Endodermal cell (in vitro differentiated cells): ENCODE measurements around the gene CLSTN3. TPM values are rescaled to one million over a fixed set of nuclear protein-coding genes. Genes with fewer than 3 reads are reported as not detected.
A peak's percentile ranks its signal among the peaks of the same experiment; 100 is the strongest.

Experiments
- DNase-seq: peaks from one replicate; pipeline ENCODE4 v3.0.0-alpha.2; 2017
- H3K27ac ChIP-seq: 2 replicates; pipeline ENCODE4 v1.5.1; 2013; ENCODE audit warnings: mild to moderate bottlenecking, low read depth, low read length, moderate library complexity
- H3K27me3 ChIP-seq: 2 replicates; pipeline ENCODE4 v1.6.1; 2013; ENCODE audit warnings: mild to moderate bottlenecking, low read length, moderate library complexity; ENCODE audit not compliant: insufficient read depth, control insufficient read depth, poor library complexity, severe bottlenecking
- H3K36me3 ChIP-seq: 2 replicates; pipeline ENCODE4 v1.7.0; 2013; ENCODE audit warnings: mild to moderate bottlenecking, low read length, moderate library complexity; ENCODE audit not compliant: control insufficient read depth, insufficient read depth
- H3K4me1 ChIP-seq: one replicate; pipeline ENCODE4 v1.7.0; 2013; ENCODE audit warnings: low read length; ENCODE audit not compliant: control insufficient read depth, insufficient read depth
- H3K4me3 ChIP-seq: 2 replicates; pipeline ENCODE4 v1.5.1; 2013; ENCODE audit warnings: mild to moderate bottlenecking, low read length, moderate library complexity
- H3K9ac ChIP-seq: 2 replicates; pipeline ENCODE4 v1.6.1; 2013; ENCODE audit warnings: mild to moderate bottlenecking, low read length, moderate library complexity; ENCODE audit not compliant: poor library complexity, severe bottlenecking; ENCODE audit errors: extremely low read depth
- H3K9me3 ChIP-seq: 2 replicates; pipeline ENCODE4 v1.6.1; 2013; ENCODE audit warnings: mild to moderate bottlenecking, low read length, moderate library complexity; ENCODE audit not compliant: control insufficient read depth
- H3K27ac Mint-ChIP-seq: 2 replicates; pipeline ENCODE4 v1.8.0; 2020; ENCODE audit warnings: mixed read lengths
- H3K27me3 Mint-ChIP-seq: 2 replicates; pipeline ENCODE4 v1.8.0; 2021; ENCODE audit warnings: mild to moderate bottlenecking, mixed read lengths; ENCODE audit not compliant: insufficient read depth
- H3K36me3 Mint-ChIP-seq: 2 replicates; pipeline ENCODE4 v1.8.0; 2020; ENCODE audit warnings: low read depth, mixed read lengths
- H3K4me1 Mint-ChIP-seq: 2 replicates; pipeline ENCODE4 v1.8.0; 2020; ENCODE audit warnings: mixed read lengths
- H3K4me3 Mint-ChIP-seq: 2 replicates; pipeline ENCODE4 v1.8.0; 2020; ENCODE audit warnings: mild to moderate bottlenecking, moderate library complexity, mixed read lengths
- H3K9me3 Mint-ChIP-seq: 2 replicates; pipeline ENCODE4 v1.8.0; 2020; ENCODE audit warnings: mild to moderate bottlenecking, mixed read lengths
- WGBS, 2 experiments: methylation state at CpG; one replicate each; pipeline versions ENCODE4 v1.1.5 to v1.1.7; 2013; ENCODE audit warnings: missing lambda C conversion rate in 2 of 2, mixed read lengths in 1 of 2; ENCODE audit not compliant: insufficient coverage in 1 of 2, insufficient read length in 1 of 2; 5-methylcytosine and 5-hydroxymethylcytosine counted together
- total RNA-seq, 2 donors: library from RNA; stranded (reverse); fragmentation: NEBNext Ultra II Directional in 1 of 2; extraction: Animal tissue kit (Norgen Biotek cat#: 25700) in 1 of 2; gene quantifications; 2 replicates in 1 of 2; 3 replicates in 1 of 2; pipeline ENCODE4 v1.2.1, GENCODE V29; 2021
- TF ChIP-seq, protein P1 (sequence below): fragments of 200-600 bp; sonication (generic); conservative IDR thresholded peaks from 2 replicates; pipeline ENCODE4 v1.5.0; 2021; ENCODE audit warnings: antibody characterized with exemption, mild to moderate bottlenecking

CLSTN3 gene
- total RNA-seq, 2 donors from 2014 or later = 69.7 to 135 TPM

DNA sequence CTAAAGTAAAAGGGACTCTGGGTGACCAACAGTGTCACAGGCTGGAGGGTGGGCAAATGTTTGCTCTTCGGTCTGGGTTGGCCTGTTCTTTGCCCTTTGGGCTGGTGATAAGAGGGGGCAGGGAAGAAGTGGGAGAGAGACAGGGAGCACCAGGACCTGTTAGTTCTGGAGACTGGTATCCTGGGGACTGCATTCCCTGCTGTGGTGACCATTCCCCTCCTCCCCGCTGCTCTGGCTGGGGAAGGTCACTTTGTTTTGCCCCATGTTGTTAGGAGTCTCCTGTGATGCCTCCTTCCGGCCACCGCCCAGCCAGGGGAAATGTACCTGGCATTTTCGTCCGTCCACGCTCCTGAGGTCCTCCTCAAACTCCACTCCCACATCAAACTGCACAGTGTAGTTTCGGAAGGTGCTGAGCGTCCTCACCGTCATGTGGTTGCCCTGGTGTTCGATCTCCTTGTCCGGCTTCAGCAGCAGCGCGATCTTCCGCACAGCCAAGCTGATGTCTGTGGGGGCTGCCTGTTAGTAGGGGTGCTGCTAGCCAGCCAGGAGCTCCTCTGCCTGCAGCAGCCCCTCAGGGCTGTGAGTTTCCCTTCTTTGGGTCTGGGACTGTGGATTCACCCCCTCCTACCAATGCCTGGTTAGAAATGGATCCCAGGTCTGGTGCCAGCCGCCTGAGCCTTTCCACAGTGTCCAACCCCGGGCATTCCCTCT lies 2.1 kb upstream of the CLSTN3 start:
- WGBS, 2 experiments = 81 to 94% methylated on average over 12 to 17 of the region's 17 CpGs
- H3K9ac ChIP-seq = peak overlapping the region; percentile 75
- H3K36me3 ChIP-seq = no peaks in the 10 kb centered on the region
- peak; percentile 67 for DNase-seq
- H3K4me3 ChIP-seq = peak overlapping the region; percentile 88
- Mint-ChIP-seq H3K4me3 (peak overlapping the region; percentile 75), H3K4me1 (peaks cover 61% of the 10 kb centered on the region), H3K36me3 (peaks cover 17% of the 10 kb centered on the region), H3K27me3 (peaks cover 3% of the 10 kb centered on the region), H3K9me3 (no peaks in the 10 kb centered on the region), H3K27ac (peak overlapping the region; percentile 92)
- TF ChIP-seq, protein P1, sequence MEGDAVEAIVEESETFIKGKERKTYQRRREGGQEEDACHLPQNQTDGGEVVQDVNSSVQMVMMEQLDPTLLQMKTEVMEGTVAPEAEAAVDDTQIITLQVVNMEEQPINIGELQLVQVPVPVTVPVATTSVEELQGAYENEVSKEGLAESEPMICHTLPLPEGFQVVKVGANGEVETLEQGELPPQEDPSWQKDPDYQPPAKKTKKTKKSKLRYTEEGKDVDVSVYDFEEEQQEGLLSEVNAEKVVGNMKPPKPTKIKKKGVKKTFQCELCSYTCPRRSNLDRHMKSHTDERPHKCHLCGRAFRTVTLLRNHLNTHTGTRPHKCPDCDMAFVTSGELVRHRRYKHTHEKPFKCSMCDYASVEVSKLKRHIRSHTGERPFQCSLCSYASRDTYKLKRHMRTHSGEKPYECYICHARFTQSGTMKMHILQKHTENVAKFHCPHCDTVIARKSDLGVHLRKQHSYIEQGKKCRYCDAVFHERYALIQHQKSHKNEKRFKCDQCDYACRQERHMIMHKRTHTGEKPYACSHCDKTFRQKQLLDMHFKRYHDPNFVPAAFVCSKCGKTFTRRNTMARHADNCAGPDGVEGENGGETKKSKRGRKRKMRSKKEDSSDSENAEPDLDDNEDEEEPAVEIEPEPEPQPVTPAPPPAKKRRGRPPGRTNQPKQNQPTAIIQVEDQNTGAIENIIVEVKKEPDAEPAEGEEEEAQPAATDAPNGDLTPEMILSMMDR = no peak
- H3K4me1 ChIP-seq = peaks cover 14% of the 10 kb centered on the region
- H3K27me3 ChIP-seq = no peaks in the 10 kb centered on the region
- no peak overlapping the region for H3K27ac ChIP-seq
- no peaks in the 10 kb centered on the region for H3K9me3 ChIP-seq

- peaks cover 54% of the 10 kb centered on the region for H3K4me1 Mint-ChIP-seq
- DNase-seq = peak; percentile 86
- WGBS, 2 experiments = 66 to 89% methylated on average over 3 to 7 of the region's 7 CpGs
Measured at GRCh38 chr12:7128681-7129286, 1.4 kb upstream of the CLSTN3 start, which contains the start of gene RBP5. Gene RBP5, minus strand, starts transcription at chr12:7128889. Its CDS starts 114 bp downstream, at chr12:7128775.

GRCh38 chr12:7129287-7129871 lies 792 bp upstream of the CLSTN3 start:
- peak overlapping the region; percentile 88 for H3K4me3 ChIP-seq
- H3K9me3 Mint-ChIP-seq = no peaks in the 10 kb centered on the region
- H3K27me3 Mint-ChIP-seq = peaks cover 3% of the 10 kb centered on the region
- peaks cover 48% of the 10 kb centered on the region for H3K4me1 Mint-ChIP-seq
- WGBS, 2 experiments = 7 to 14% methylated on average over 9 to 17 of the region's 19 CpGs
- H3K27ac ChIP-seq = no peak overlapping the region
- H3K9me3 ChIP-seq = no peaks in the 10 kb centered on the region
- peak; percentile 57 for DNase-seq
- TF ChIP-seq, protein P1 = no peak
- H3K4me1 ChIP-seq = peaks cover 14% of the 10 kb centered on the region
- peak overlapping the region; percentile 75 for H3K4me3 Mint-ChIP-seq
- H3K27me3 ChIP-seq = no peaks in the 10 kb centered on the region
- peaks cover 23% of the 10 kb centered on the region for H3K36me3 Mint-ChIP-seq
- peaks cover 5% of the 10 kb centered on the region for H3K36me3 ChIP-seq
- H3K27ac Mint-ChIP-seq = peak overlapping the region; percentile 93
- peak overlapping the region; percentile 75 for H3K9ac ChIP-seq

More at GRCh38 chr12:7128681-7129286, 1.4 kb upstream of the CLSTN3 start, which contains the start of gene RBP5:
- TF ChIP-seq, protein P1 = no peak
- Histone ChIP-seq H3K9ac (peak within 1 kb of the TSS; percentile 75), H3K27me3 (no peaks in the 10 kb centered on the region), H3K27ac (no peak within 1 kb of the TSS), H3K4me1 (peaks cover 14% of the 10 kb centered on the region), H3K4me3 (peak within 1 kb of the TSS; percentile 88), H3K36me3 (peaks cover 2% of the 10 kb centered on the region), H3K9me3 (no peaks in the 10 kb centered on the region)
- Mint-ChIP-seq H3K4me3 (peak within 1 kb of the TSS; percentile 75), H3K27ac (peak within 1 kb of the TSS; percentile 93), H3K27me3 (peaks cover 3% of the 10 kb centered on the region), H3K9me3 (no peaks in the 10 kb centered on the region), H3K36me3 (peaks cover 19% of the 10 kb centered on the region)
